Neural cell (in vitro differentiated cells): ENCODE measurements around the gene DBX1.

Experiments
- CTCF ChIP-seq: fragments of 450-650 bp; IDR thresholded peaks from 2 replicates; pipeline ENCODE4 v1.5.1; 2014; ENCODE audit warnings: antibody characterized with exemption, mild to moderate bottlenecking, moderate library complexity; ENCODE audit not compliant: poor library complexity, severe bottlenecking
- EP300 ChIP-seq: fragments of 450-650 bp; conservative IDR thresholded peaks from 2 replicates; pipeline ENCODE4 v1.6.1; 2014; ENCODE audit warnings: antibody characterized with exemption, mild to moderate bottlenecking, moderate library complexity; ENCODE audit not compliant: poor library complexity, severe bottlenecking
- EZH2 ChIP-seq: fragments of 200-600, 300-800 bp; shearing (Covaris generic), sonication (generic); IDR thresholded peaks from 2 replicates; pipeline ENCODE4 v1.6.1; 2014; ENCODE audit warnings: antibody characterized with exemption, low read length, borderline replicate concordance, mild to moderate bottlenecking; ENCODE audit not compliant: insufficient read depth, poor library complexity, severe bottlenecking
- MXI1 ChIP-seq: fragments of 450-650 bp; conservative IDR thresholded peaks from 2 replicates; pipeline ENCODE4 v1.6.1; 2014; ENCODE audit warnings: antibody characterized with exemption, mild to moderate bottlenecking; ENCODE audit not compliant: poor library complexity, severe bottlenecking
- POLR2AphosphoS5 ChIP-seq: IDR thresholded peaks from 2 replicates; pipeline ENCODE4 v1.6.1; 2012
- RAD21 ChIP-seq: fragments of 450-650 bp; conservative IDR thresholded peaks from 2 replicates; pipeline ENCODE4 v1.6.1; 2014; ENCODE audit warnings: antibody characterized with exemption, mild to moderate bottlenecking, moderate library complexity
- REST ChIP-seq: IDR thresholded peaks from 2 replicates; pipeline ENCODE4 v1.6.1; 2012; ENCODE audit warnings: borderline replicate concordance
- TAF1 ChIP-seq: IDR thresholded peaks from 2 replicates; pipeline ENCODE4 v1.6.1; 2012; ENCODE audit warnings: low read depth

GRCh38 chr11:20112291-20113148 is 47.8 kb downstream of the DBX1 start:
- TF ChIP-seq TAF1 (no peak), EZH2 (no peak), CTCF (no peak), POLR2AphosphoS5 (no peak), REST (no peak), EP300 (no peak), MXI1 (no peak), RAD21 (no peak)
